GM21529 (cell line): ENCODE data around the gene MYOG.

Experiments
- ATAC-seq: cut with Tn5 transposase; IDR thresholded peaks from one replicate; pipeline ENCODE4 v1.9.1; 2021; ENCODE audit not compliant: unreplicated experiment

Gene MYOG

DNA sequence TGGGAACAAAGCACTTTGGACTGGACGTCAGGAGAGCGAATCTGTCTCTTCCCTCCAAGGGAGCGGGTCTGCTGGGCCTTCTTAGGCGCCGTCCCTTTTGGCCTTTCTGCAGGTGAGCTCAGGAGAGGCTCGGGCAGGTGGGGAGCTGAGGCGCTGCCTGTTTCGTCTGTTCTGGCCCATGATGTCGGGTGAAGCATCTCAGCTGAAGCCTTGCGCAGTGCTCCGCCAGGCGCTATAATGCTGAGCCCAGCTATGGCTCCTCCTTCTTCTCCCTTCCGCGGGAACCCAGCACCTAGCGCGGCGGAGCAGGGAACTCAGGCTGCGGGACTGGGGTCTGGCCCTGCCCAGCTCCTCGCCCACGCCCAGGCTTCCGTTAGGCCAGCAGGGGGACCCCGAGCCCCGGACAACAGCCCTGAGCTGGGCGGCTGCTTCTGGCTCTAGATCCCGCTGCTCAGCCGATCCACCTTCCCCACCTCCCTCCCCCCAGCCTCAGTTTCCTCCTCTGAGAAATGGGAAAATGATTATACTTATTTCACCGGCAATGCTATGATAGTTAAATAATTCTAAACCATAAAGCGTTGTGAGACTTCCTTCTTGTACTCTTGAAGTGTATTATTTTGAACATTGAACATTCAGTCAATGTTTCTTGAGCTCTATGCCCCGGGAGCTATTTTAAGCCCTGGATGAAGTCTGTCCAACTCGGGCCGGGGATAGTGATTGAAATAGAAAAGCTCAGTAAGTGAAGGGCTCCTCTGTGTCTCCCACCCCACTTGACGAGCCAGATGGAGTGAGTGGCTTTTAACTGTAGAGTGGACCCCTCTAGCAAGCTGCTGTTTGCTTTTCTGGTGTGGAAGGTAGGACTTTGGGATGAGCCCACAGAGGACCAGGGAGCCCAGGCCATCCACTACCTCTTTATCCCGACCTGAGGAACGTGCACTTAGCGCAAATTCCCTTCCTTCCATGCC is 32.1 kb upstream of the MYOG start:
- ATAC-seq, result no peak

DNA sequence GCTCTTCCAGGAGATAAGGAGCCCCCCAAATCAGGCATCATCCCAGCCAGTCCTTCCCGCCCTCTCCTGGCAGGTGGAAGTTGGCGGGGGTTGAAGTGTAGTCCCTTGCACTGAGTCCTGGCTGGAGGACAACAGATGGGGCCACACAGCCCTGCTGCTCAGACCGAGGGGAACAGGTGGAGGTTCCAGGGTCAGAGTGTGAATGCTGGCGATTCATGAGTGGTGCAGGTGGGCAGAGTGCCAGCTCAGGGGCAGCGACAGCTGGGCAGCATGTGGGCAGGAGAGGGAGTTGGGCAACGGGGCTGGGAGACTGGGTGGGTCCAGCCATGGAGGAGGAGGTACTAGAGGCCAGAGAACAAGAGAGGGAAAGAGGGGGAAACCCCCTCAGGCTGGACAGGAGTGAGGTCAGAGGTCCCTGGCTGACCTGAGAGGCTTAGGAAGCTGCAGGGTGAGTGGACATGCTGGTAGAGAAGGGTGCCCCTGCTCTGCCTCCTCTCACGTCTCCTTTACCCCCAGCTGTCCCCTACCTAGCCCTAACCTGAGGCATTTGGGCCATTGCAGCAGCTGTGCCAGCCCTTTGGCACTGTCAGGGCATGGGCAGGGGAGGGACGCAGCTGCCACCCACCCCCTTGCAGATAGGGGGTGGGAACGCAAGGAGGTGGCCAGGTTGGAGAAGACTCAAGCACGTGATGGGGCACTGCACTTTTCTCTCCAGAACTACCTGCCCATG is 30.4 kb upstream of the MYOG start:
- ATAC-seq, result no peak

DNA sequence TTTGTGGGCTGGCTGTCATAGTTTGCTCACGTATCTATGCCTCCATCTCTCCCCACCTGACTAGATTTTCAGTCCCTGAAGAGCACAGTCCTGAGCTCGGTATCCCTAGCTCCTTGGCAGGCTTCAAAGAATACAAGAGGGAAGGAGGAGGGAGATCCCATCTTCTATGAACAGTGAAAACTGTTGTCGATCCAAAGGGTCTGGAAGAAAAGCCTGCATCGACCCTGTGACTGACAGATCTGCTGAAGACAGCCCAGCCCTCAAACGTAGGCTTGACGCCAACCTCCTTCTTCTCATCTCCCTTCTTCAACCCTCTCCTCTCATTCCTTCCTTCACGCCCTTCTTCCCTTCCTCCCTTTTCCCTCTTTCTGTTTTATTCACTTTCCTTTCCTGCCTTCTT is 28.4 kb upstream of the MYOG start:
- no peak for ATAC-seq

DNA sequence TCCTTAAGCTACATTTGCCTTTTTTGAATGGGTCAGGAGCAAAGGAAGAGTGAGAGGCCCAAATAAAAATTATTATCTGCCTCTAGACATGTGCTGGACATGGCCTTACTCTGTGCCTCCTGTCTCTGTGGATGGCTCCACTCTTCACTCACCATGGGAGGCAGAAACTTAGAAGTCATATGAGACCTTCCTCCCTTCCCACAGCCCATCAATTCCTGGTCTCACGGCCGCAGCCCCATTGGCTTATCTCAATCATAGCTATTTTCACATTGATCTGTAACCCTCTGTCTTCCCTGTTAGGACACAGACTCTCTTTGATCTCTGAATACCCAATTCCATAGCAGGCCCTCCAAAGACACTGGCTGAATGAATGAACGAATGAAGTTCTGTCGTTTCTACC is 27.5 kb upstream of the MYOG start:
- no peak for ATAC-seq

DNA sequence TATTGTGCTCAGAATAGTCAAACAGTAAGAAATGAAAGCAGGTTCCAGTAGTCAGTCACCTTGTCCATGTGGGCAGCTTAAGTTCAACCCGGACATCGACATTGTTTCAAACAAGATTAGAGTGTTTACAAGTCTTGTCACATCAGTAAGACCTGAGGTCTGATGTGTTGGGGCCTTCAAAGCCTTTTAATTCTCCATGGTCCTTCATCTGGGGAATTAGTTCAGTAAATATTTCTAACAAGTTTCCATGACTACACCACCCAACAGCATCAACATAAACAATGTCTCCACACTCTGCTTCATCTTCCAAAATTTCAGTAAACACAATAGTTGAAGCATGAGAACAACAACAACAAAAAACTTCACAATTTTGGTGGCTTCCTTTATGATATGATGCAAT is 26.7 kb upstream of the MYOG start:
- no peak for ATAC-seq

DNA sequence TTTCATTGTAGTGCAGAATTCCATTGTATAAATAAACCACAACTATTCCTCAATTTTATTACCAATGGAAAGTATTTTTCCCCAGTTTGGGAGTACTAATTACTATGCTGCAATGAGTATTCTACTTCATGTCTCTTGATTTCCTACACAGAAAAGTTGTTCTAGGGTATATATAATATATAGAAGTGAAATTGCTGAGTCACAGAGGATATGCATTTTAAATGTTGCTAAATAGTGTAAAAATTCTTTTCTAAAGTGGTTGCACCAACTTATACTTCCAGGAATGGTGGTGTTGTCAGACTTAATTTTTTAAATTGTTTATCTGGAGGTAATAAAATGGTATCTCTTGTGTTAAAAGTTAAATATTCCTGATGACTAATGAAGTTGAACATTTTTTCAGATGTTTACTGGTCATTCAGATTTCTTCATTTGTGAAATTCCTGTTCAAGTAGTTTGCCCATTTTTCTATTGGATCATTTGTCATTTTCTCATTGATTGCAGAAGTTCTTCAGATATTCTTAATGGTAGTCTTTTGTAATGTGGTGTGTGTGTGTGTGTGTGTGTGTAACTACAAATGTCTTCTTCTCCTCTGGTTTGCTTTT is 19.1 kb upstream of the MYOG start:
- ATAC-seq, result no peak

DNA sequence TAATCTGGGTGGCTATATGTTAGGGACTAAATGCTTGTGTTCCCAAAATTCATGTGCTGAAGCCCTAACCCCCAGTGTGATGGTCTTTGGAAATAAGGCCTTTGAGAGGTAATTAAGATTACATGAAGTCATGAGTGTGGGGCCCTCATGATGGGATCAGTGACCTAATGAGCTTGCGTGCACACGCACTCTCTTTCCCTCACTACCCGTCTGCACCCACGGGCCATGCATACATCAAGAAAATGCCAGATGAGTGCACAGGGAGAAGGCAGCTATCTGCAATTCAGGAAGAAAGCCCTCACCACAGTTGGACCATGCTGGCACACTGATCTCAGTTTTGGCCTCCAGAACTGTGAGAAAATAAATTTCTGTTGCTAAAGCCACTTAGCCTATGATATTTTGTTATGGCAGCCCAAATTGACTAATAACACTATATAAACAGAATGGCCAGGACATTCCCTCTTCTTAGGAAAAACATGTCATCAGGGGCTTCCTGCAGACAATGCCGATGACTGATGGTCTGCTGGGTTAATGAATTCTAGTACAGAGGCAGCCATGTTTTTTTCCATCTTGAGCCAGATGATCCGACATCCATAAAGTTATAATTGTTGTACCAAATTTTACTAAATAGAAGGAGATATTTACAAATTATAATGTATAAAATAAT is 18.1 kb upstream of the MYOG start:
- no peak for ATAC-seq

DNA sequence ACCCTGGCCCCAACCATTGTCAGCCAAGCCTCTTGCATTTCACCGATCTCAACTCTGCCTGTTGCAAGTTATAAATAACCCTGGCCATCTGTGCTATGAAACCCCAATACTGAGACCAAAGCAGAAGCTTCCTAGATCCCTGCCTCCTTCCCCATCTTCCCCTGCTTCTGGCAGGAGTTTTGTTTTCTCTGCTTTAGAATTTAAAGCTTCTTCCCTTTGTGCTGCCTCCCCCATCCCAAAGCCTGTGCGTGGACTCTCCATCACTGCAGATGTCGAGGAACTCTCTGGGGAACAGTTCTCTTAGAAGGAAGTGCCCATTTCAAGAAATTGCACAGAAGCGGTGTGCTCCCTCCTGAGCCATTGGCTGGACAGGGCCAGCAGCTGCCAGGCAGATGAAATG is 17.4 kb upstream of the MYOG start:
- no peak for ATAC-seq

DNA sequence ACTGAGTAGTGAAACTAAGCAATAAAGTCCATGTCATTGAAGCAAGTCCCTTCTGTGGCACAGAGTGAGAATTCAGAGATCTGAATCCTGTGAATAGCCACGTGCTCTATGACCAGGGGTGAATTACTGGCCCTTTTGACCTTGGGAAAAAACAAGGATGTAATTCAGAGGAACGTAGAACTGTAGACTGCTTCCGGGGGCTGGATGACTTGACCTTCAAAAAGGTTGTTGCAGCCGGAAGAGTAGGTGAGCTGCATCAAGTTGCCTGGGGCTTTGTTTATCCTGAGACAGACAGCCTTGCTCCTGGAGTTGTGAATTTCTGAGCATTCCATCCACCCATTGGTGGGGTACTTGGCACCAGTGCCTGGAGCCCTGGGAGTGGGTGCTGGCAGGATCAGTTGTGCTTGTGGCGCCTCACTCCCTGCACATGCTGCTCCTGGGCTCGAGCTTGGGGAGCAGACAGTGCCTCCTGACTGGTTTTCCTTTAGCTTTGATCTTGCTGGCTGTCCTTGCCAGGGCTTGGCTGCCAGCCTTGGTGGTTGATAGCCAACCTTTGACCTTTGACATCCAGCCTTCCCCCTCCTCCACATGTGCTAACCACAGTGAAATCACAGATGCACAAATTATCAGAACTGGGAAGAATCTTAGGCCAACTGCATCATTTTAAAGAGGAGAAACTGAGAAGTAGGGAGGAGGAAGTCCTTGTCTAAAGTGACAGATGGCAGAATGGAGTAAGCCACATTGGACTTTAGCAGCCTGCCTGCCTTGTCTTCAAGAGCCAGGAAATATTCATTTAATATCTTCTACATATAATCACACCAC is 16.2 kb upstream of the MYOG start:
- ATAC-seq, result no peak

DNA sequence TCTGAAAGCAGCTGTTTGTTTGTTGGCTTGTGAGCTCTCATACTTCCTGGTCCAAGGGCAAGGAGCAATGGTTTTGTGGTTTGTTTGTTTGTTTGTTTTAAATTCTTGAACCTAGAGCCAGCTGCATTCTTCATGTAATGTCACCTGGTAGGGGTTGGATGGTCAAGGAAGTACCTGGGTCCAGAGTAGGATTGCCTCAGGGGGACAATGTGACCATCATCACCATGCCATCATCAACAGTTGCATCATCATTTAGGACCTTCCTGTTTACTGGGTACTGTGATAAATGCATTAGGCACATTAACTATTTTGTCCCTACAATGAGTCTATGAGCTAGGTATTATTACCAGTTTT is 14.7 kb upstream of the MYOG start:
- ATAC-seq, result no peak

DNA sequence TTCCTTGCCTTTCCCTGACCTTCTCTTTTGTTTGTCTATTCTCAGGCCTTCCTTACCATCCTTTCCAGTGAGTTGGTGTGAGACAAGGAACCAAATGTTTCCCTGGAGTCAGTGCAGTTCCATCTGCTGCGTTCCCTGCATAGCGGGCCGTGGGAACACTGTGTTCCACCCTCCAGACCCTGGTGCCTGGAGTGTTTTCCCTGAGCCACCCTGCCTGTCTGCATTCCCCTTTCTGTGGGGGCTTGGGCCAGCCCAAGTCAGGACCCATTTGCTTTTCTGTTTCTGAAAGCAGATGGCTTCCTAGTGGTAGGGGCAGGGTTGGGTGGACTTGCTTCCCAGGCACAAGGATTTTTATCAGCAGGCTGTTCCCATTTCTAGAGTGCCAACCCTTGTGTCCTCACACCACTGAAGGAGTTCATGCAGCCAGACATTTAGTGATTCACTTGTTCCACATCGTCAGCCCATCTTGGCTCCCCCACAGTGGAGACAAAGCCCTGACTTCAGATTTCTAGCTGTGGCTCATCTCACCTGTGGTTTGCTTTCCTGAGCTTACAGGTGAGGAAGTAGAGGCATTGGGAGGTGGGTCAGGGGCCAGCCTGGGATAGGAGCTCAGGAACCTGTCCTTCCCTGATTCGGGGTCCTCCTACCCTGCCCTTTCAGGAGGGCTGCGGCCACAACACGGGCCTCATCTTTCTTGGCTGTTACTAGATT is 14.1 kb upstream of the MYOG start:
- no peak for ATAC-seq

DNA sequence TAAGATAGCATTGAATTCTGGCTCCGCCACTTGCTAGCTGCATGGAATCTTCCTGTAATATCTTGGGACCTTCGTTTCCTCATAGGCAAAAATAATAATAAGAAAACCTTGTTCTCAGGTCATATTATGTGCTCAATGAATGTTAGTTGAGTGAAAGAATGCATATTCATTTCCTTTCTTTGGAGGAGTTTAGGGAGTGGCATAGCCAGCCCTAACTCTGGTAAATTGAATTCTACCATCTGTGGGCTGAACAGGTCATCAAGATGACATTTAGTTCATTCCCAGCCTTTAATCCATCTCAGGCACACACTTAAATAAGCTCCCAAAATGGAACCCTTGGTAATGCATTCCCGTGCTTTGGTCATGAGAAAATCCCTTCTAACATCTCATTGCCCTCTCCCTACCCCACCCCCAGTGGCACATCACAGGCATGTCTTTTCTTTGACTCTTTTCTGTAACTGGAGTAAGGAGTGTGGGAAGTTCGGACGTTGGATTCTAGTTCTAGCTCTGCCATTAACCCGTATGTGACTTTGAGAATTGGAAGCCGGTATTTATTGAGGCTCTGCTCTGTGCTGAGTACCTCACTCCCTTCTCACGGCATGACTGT is 13.2 kb upstream of the MYOG start:
- ATAC-seq, result no peak

DNA sequence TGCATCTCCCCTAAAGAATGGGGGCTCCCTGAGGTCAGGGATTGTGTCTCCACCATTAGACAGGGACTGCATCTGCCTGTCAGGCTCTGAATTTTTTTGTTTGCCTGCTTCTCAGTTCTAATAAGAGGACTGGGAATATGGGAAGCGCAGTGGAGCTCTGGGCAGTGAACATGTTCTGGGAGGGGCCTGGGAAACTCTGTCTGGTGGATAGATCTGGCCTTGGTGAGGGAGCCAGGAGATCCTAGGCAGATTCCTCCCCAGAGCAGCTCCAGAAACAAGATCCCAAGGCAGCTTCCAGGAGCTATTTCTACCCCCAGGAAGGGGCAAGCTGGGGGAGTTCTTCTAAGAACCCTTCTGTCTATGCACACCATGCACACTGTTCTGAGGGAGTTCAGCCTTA is 12.6 kb upstream of the MYOG start:
- ATAC-seq, result no peak

DNA sequence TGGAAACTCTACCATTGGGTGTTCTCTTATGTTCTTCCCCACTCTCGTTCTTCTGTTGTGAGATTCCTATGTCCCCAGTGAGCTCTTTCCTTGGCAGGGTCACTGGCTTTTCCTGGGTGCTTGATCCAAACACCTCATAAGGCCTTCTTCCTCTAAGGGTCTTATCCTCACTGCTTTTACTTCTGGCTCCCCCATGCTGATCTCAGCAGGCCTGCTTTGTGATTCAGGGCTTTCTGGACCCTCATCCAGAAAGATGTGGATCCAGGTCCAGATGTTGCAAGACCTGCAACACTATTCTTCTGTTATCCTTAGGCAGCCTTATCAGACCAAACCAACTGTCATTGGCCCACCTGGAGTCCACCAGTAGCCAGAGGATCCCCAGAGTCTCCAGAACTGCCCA is 11.2 kb upstream of the MYOG start:
- no peak for ATAC-seq

DNA sequence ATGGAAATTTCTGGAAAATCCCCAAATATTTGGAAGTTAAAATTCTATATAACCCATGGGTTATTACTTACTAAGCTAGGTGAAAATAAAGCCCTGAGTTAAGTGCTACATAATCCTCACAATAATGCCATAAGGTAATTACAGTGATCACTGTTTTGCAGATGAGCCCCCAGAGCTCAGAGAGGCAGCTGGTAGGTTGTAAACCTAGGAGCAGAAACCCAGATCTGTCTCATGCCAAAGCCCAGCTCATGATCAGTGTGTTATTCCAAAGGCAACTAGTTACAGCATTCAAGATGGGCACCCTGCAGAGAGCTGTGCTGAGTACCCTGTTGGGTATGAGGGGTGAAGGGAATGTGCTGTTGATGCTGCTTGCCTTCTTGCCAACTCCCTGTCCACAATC is 10.8 kb upstream of the MYOG start:
- ATAC-seq, result no peak

DNA sequence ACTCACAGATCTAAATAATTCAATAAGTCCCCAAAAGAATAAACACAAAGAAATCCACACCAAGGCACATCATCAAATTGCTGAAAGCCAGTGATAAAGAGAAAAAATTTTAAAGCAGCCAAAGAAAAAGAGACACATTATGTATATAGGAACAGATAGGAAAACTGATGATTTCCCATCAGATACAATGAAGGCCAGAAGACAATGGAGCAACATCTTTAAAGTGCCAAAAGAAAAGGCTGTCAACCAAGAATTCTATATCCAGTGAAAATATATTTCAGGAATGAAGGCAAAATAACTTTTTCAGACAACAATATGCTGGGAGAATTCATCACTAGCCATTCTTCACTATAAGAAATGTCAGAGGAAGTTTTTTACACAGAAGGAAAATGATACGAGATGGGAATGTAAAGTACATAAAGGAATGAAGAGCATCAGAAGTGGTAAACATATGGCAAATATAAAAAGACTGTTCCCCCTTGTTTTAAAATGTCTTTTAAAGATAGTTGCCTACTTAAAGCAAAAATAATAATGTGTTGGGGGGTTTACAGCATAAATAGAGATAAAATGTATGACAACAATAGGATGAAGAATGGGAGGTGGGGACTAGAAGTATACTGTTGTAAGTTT is 9.4 kb upstream of the MYOG start:
- no peak for ATAC-seq

DNA sequence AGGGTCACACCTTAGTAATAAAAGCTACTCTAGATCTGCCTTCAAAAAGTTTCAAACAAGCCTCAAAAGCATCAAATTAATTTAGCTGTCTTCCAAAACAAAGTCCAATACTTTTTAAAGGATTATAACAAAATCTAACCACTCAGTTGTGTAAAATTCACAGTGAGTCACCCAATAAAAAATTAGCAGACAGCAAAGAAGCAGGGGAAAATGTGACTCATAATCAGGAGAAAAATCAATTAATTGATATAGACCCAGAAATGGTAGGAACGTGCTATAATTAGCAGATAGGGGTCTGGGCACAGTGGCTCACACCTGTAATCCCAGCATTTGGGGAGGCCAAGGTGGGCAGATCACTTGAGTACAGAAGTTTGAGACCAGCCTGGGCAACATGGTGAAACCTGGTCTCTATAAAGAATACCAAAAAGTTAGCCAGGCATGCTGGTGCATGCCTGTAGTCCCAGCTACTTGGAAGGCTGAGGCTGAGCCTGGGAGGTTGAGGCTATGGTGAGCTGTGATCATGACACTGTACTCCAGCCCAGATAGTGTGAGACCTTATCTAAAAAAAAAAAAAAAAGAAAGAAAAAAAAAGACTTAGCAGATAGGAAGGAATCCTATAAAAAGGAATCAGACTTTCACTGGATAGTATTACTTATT is 8.1 kb upstream of the MYOG start:
- ATAC-seq, result no peak

DNA sequence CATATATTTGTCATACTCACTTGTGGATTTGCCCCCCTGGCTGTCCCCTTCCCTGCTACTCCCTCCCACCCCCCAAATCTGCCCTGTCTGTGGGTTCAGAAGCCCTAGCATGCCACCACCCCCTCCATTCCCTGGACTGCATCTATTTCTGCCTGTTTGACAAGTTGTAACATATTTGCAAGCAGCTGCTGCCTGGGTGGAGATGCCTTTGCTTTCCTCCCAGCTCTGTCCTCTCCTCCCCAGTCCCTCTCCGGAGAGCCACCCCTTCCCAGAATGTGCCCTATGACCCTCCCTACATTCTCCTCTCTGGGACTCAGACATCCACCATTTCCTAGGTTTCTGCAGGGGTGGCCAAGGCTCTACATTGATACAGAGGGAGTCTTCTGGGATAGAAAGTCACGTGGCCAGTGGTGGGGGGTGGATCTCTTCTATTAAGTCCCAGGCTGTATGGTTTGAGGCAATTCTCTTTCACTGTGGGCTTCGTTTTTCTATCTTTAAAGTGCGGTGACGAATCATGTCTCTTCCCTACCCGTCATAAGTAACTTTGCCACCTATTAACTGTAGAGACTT is 6.0 kb upstream of the MYOG start:
- ATAC-seq, result no peak

DNA sequence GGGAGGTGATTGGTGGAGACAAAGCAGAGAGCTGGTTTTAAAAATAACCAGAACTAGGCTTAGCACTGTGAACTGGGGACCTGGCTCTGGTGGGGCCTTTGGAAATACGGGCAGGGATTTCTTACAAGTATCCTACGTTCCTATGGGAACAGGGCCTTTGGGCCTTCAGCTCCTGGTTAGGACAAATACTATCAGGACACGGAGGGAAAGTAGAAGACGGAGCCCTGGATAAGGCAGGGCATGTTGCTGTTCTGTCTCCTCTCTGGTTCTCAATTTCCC is 5.3 kb upstream of the MYOG start:
- no peak for ATAC-seq
